Activated gamma-delta T cell treated with anti-CD3 and anti-CD28 coated beads, Interleukin-2, amount 50 U/mL, for 16 hours (primary cell): ENCODE results near the gene EDC3.
A peak's percentile ranks its signal among the peaks of the same experiment; 100 is the strongest.
"Not testable (repeated sequence)": the region's sequence is repeated elsewhere in the genome, so short reads cannot be mapped to it uniquely, and the experiment has no call there.

ENCODE experiments used
- DNase-seq: peaks from one replicate; pipeline ENCODE4 v3.0.0-alpha.2; 2020; ENCODE audit warnings: low read depth

Gene EDC3, protein sequence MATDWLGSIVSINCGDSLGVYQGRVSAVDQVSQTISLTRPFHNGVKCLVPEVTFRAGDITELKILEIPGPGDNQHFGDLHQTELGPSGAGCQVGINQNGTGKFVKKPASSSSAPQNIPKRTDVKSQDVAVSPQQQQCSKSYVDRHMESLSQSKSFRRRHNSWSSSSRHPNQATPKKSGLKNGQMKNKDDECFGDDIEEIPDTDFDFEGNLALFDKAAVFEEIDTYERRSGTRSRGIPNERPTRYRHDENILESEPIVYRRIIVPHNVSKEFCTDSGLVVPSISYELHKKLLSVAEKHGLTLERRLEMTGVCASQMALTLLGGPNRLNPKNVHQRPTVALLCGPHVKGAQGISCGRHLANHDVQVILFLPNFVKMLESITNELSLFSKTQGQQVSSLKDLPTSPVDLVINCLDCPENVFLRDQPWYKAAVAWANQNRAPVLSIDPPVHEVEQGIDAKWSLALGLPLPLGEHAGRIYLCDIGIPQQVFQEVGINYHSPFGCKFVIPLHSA

GRCh38 chr15:74695597-74696397, at the start of gene EDC3:
Gene EDC3, minus strand, starts transcription at chr15:74696024. Its CDS starts 20,900 bp downstream, at chr15:74675124.
- peak; percentile 79 for DNase-seq

GRCh38 chr15:74742422-74742821, 46.6 kb upstream of the EDC3 start:
- no peak for DNase-seq

- DNase-seq: not testable (repeated sequence)
Measured at GRCh38 chr15:74738239-74738638, 42.4 kb upstream of the EDC3 start.

DNA sequence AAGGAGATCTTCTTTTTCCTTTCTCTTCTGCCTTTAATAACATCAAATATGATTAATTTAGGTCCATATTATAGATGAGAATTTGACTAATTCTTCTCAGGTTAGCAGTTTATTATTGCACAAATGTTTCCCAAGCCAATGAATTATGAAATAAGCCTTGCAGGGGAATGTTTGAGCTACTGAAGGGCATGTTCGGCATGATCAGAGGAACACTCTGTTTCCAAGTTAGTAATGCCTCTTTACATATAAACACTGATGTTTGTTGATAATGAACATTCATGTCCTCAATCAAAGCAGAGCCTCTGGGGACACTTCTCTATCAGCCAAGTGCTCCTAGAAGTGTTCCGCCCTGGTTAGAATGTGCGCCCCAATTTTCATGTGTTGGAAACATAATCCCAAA, 39.5 kb upstream of the EDC3 start:
- DNase-seq: no peak

DNA sequence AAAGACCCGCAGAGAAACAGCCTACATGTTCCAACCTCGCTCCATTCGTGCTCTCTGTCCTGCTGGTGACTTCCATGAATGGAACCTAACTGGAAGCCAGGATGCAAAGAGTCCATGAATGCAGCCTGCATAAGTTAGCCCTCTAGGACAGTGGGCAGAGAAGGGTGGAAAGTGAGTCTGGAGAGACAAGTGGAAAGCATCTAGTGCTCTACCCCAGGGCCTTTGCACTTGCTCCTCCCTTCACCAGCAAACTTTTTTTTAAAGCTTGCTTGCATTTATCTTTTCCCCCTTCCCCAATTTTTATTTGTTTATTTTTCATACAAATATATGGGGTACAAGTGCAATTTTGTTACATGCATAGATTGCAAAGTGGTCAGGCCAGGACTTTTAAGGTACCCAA, 37.4 kb upstream of the EDC3 start:
- DNase-seq: no peak

DNA sequence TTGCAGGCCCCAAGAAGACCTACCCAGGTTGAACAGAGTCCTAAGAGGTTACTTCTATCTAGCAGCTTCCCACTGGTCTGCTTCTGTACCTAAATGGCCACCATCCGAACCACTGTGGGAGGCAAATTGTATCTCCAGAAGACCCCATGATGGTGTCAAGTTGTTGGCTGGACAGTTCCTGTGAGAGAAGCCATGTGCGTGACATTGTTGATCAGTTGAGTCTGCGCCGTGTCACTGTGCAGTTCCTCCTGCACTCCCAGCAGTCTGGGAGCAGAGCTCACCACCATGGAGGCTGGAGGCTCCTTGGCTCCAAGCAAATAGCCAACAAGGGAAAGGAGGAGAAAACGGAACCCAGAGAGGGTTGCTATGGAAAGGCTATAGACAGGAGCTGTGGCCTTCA, 37.0 kb upstream of the EDC3 start:
- no peak for DNase-seq

DNA sequence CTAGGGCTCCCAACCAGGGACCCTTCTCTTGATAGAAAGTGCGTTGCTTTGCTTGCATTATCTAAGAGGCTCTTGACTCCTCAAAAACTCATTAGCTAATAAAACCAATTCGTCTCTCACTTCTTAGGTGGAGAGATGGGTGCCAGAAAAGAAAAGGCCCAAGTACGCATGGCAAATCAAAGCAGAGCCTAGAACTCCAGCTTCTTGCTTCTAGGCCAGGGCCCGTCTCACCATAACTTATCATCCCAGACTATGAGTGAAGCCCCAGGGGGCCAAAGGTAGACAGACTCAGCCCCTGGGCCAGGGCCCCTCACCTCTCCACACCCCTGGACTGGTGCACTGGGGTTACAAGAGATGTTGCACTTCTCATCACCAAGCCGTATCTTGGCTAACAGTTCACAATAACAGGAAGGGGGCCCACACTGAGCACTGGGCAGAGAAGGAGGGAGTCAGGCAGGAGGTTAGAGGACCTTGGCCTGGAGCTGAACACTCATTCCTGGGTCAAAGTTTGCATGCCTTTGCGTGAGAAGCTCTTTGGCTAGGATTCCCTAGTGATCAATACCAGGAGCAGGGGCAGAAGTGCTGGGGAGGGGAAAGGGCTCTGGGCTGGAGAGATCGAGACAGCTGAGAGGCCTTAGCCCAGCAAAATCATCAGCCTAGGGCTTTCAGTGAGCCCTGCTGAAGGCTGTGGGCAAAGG, 34.9 kb upstream of the EDC3 start:
- no peak for DNase-seq

DNA sequence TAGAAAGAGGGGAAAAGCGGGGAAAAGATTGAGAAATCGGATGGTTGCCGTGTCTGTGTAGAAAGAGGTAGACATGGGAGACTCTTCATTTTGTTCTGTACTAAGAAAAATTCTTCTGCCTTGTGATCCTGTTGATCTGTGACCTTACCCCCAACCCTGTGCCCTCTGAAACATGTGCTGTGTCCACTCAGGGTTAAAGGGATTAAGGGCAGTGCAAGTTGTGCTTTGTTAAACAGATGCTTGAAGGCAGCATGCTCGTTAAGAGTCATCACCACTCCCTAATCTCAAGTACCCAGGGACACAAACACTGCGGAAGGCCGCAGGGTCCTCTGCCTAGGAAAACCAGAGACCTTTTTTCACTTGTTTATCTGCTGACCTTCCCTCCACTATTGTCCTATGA, 33.5 kb upstream of the EDC3 start:
- not testable (repeated sequence) for DNase-seq

- DNase-seq: not testable (repeated sequence)
Measured at GRCh38 chr15:74728699-74729098, 32.9 kb upstream of the EDC3 start.

- no peak for DNase-seq
Measured at GRCh38 chr15:74727727-74728126, 31.9 kb upstream of the EDC3 start.

DNA sequence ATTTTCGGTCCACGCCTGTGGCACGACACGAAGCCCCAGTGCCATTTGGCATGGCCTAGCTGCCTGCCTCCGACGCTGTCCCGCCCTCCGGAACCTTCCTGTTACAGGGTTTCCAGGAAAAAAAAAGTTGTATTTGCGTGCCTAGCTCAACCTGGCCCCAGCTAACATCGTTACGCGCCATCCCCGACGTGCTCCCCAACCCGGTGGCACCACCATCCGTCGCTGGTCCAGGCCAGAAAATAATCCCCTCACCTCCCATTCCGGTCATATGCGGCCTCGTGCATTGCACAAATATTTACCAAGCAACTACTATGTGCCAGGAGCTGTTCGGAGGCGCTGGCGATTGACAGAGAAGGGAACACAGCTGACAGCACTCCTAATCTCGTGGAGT, 30.9 kb upstream of the EDC3 start:
- no peak for DNase-seq

DNA sequence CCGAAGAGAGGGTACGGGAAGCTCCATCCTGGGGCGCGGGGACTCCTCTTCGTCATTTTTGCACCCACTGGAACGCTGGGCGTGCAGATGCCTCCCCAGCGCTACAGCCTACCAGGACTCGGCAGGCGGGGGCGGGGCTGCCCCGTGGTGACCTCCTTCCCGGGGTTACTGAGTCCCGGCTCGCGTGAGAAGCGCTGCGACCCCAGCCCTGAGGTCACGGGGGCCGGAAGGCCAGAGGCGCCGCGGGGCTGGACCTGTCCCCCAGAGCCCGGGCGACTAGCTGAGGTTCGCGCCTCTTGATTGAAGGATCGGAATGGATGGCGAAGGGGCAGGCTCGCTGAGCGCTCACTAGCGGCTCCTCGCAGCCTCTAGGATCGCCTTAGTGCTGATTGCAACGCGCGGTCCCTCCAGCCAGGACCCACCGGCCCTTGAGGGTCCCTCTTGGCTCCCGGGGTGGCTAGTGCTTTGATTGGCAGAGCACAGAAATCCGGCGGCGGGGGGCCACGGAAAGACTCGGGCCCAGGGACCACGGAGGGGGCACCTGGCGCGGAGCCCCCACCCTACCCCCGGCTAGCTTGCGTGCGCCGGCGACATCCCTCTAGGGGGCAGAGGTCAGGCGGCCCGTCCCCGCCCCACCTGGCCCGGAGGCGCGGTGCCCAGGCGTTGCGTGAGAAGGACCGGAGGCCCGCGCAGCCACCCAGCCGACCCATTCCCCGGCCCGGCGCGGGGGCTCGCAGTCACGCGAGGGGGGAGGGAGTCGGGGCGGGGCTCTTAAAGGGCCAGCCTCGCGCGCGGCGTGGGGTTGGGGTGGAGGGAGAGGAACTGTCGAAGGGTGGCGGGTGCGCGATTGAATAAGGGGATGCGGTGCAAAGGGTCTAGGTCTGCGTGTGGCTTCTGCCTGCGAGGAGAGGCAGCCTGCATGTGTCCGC, 30.3 kb upstream of the EDC3 start:
- peak; percentile 48 for DNase-seq

GRCh38 chr15:74725225-74725774, 29.5 kb upstream of the EDC3 start, which contains the start of gene CYP1A1:
Gene CYP1A1, minus strand, starts transcription at chr15:74725528. Its CDS starts 2,431 bp downstream, at chr15:74723097.
- DNase-seq: no peak

- no peak for DNase-seq
Measured at GRCh38 chr15:74724570-74725224, 28.9 kb upstream of the EDC3 start.

- DNase-seq: no peak
Measured at GRCh38 chr15:74723754-74724334, 28.0 kb upstream of the EDC3 start.

DNA sequence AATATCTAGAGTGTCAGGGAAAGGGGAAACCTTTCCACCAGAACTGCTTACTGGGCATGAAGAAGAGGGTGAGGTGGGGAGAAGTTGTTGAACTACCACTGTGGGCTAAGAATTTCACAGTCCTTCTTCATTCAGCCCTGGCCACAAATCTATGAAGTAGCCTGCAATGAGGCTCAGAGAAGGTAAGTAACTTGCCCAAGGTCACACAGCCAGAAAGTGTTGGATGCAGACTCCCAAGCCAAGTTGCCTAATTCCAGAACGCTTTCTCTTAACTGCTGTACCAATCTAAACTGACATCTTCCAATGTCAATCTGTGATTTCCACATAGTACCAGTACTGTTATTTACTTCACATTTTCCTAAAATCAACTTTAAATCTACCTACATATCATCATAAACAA, 27.4 kb upstream of the EDC3 start:
- DNase-seq: no peak

DNA sequence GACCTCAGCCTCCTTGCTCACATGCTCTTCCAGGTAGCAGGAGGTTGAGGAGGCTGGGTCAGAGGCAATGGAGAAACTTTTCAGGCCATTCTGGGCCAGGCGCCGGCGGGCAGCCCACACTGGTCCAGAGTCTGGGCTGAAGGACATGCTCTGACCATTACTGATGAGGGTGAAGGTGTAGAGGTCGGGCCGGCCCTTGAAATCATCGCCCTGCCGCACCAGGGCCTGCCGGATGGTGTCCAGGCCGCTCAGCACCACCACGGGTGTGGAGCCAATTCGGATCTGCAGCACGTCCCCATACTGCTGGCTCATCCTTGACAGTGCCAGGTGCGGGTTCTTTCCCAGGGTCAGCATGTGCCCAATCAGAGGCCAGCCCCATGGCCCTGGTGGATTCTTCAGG, 26.8 kb upstream of the EDC3 start:
- DNase-seq: no peak

GRCh38 chr15:74716651-74717050, 20.8 kb upstream of the EDC3 start:
- DNase-seq: no peak

GRCh38 chr15:74712311-74712710, 16.5 kb upstream of the EDC3 start:
- DNase-seq: no peak
